Measurements from ENCODE around the gene WDR33. TPM values are rescaled to one million over a fixed set of nuclear protein-coding genes. Genes with fewer than 3 reads are reported as not detected.

Gene WDR33
- total and polyA plus RNA-seq, 2 experiments from 2014 or later: 16.9 to 43.8 TPM

DNA sequence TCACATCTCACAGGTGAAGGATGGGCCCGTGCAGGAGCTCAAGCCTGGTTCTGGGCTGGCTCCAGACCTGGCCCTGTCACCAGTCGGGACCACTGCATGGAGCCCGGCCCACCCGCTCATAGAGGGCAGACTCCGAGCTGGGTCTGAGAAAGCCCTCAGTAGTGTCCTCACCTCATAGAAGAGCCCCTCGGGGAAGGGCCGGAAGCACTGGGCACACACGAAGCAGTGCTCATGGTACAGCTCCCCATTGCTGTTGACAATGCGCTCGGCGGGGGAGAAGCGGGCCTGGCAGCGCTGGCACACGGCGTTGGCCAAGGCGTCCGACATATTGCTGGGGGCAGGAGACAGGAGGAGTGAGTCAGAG, 153.8 kb downstream of the WDR33 start:
- in situ Hi-C loops (cut with MboI): no loop called here
- H2AFZ ChIP-seq: no peak overlapping the region
- no peaks in the 10 kb centered on the region for H3K36me3 ChIP-seq (ENCODE audit: low read depth)
- H4K20me1 ChIP-seq (ENCODE audit: insufficient read depth): no peaks in the 10 kb centered on the region
- H3K9me3 ChIP-seq (ENCODE audit: low read depth): no peaks in the 10 kb centered on the region
- H3K4me2 ChIP-seq (ENCODE audit: unreplicated experiment): no peak overlapping the region
- TF ChIP-seq EZH2 (IDR thresholded peaks at IDR 0.05; ENCODE audit: insufficient read depth, poor library complexity, severe bottlenecking) (no peak), EZH2phosphoT487 (IDR thresholded peaks at IDR 0.05; ENCODE audit: insufficient read depth, low read depth) (no peak)
- no peak for DNase-seq
- H3F3A ChIP-seq (ENCODE audit: insufficient read depth): no peaks in the 10 kb centered on the region
- H3K4me1 ChIP-seq (ENCODE audit: insufficient read depth): peaks cover 15% of the 10 kb centered on the region
- no peaks in the 10 kb centered on the region for H3K27me3 ChIP-seq (replicated peaks; ENCODE audit: insufficient read depth)
- no peak overlapping the region for H3K4me3 ChIP-seq
- WGBS, 2 experiments (ENCODE audit: low coverage in 1 of 2, low lambda C conversion rate in 2 of 2, missing lambda C conversion rate in 2 of 2): 89 to 90% methylated on average over 16 to 17 of the region's 17 CpGs
- H3K79me2 ChIP-seq (ENCODE audit: insufficient read depth): peaks cover 6% of the 10 kb centered on the region; the same call in 1 of the 2 replicates
- H3K9me2 ChIP-seq (ENCODE audit: insufficient read depth): no peaks in the 10 kb centered on the region
- no peak overlapping the region for H3K27ac ChIP-seq
- no peak overlapping the region for H3K9ac ChIP-seq

GRCh38 chr2:127656569-127657231, 154.3 kb downstream of the WDR33 start:
- no peaks in the 10 kb centered on the region for H3K9me2 ChIP-seq (ENCODE audit: insufficient read depth)
- TF ChIP-seq EZH2 (IDR thresholded peaks at IDR 0.05; ENCODE audit: insufficient read depth, poor library complexity, severe bottlenecking) (no peak), EZH2phosphoT487 (IDR thresholded peaks at IDR 0.05; ENCODE audit: insufficient read depth, low read depth) (no peak)
- peaks cover 6% of the 10 kb centered on the region; the same call in 1 of the 2 replicates for H3K79me2 ChIP-seq (ENCODE audit: insufficient read depth)
- no peaks in the 10 kb centered on the region for H3K36me3 ChIP-seq (ENCODE audit: low read depth)
- no peak overlapping the region for H2AFZ ChIP-seq
- no peaks in the 10 kb centered on the region for H3F3A ChIP-seq (ENCODE audit: insufficient read depth)
- H3K9me3 ChIP-seq (ENCODE audit: low read depth): no peaks in the 10 kb centered on the region
- H3K27ac ChIP-seq: no peak overlapping the region
- 88 to 92% methylated on average over 14 to 15 of the region's 15 CpGs for WGBS, 2 experiments (ENCODE audit: low coverage in 1 of 2, low lambda C conversion rate in 2 of 2, missing lambda C conversion rate in 2 of 2)
- no peak overlapping the region for H3K9ac ChIP-seq
- in situ Hi-C loops (cut with MboI): no loop called here
- no peaks in the 10 kb centered on the region for H3K27me3 ChIP-seq (replicated peaks; ENCODE audit: insufficient read depth)
- no peak for DNase-seq
- no peaks in the 10 kb centered on the region for H4K20me1 ChIP-seq (ENCODE audit: insufficient read depth)
- peaks cover 10% of the 10 kb centered on the region for H3K4me1 ChIP-seq (ENCODE audit: insufficient read depth)
- H3K4me3 ChIP-seq: no peak overlapping the region
- H3K4me2 ChIP-seq (ENCODE audit: unreplicated experiment): no peak overlapping the region

DNA sequence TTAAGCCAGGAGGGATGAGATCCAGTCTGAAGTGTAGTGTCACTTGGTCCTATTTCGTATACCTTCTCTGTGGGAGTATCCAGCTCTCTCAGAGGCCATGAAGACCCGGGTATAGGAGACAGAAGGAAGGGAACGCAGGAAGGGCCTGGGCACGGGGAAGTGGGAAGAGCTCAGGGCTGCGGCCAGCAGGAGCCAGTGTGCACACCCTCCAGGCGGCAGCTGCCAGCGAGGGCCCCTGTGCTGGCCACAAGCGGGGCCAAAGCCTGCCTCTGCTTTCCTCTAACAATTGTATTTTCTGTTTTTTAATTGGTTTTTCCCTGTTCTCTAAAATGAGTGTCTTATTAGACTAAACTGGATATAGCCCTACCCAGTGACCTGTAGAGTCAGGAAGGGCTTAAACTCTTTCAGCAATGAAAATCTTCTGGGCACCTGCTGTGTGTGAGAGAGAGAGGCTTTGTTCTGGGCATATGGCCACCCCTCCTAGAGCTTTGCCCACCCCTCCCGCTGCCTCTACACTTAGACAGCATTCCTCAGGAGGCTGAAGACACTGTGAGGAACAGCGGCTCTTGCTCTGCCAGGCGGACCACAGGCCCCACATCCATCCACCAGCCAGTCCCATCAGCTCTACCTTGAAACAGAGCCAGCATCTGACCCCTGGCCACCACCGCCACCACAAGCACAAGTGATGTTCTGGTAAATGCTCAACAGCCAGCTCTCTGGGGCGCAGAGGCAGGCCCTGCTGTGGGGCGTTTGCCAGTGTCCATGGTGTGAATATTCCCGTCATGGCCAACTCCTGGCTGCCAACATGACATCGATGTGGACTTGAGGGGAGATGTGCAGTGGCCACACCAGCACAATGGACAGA, 155.5 kb downstream of the WDR33 start:
- no peak for TF ChIP-seq EZH2 (IDR thresholded peaks at IDR 0.05; ENCODE audit: insufficient read depth, poor library complexity, severe bottlenecking)
- TF ChIP-seq EZH2phosphoT487 (IDR thresholded peaks at IDR 0.05; ENCODE audit: insufficient read depth, low read depth): no peak

DNA sequence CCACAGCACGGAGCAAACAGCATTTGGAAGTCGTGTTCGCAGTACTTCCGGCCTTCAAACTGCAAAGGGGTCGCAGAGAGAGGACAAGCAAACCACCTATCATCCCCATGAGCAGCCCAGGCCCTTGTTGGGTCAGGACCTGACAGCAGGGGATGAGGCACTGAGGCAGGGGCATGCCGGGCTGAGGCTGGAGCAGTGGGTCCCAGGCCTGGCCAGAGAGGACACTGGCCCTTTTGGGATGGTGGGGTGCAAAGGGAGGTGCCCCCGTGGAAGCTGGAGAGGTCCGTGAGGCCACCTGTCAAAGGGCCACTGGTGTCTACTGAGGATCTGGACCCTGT, 156.2 kb downstream of the WDR33 start:
- 78 to 81% methylated on average over 8 of the region's 8 CpGs for WGBS, 2 experiments (ENCODE audit: low coverage in 1 of 2, low lambda C conversion rate in 2 of 2, missing lambda C conversion rate in 2 of 2)
- no peak overlapping the region for H3K9ac ChIP-seq
- no peaks in the 10 kb centered on the region for H4K20me1 ChIP-seq (ENCODE audit: insufficient read depth)
- H3K4me1 ChIP-seq (ENCODE audit: insufficient read depth): no peaks in the 10 kb centered on the region
- in situ Hi-C loops (cut with MboI): no loop called here
- no peak overlapping the region for H2AFZ ChIP-seq
- no peak overlapping the region for H3K4me3 ChIP-seq
- no peaks in the 10 kb centered on the region for H3K79me2 ChIP-seq (ENCODE audit: insufficient read depth)
- no peak overlapping the region for H3K27ac ChIP-seq
- DNase-seq: no peak
- H3K9me2 ChIP-seq (ENCODE audit: insufficient read depth): no peaks in the 10 kb centered on the region
- H3K9me3 ChIP-seq (ENCODE audit: low read depth): no peaks in the 10 kb centered on the region
- H3K27me3 ChIP-seq (replicated peaks; ENCODE audit: insufficient read depth): no peaks in the 10 kb centered on the region
- no peaks in the 10 kb centered on the region for H3K36me3 ChIP-seq (ENCODE audit: low read depth)
- H3K4me2 ChIP-seq (ENCODE audit: unreplicated experiment): no peak overlapping the region
- no peaks in the 10 kb centered on the region for H3F3A ChIP-seq (ENCODE audit: insufficient read depth)
- no peak for TF ChIP-seq EZH2 (IDR thresholded peaks at IDR 0.05; ENCODE audit: insufficient read depth, poor library complexity, severe bottlenecking)
- no peak for TF ChIP-seq EZH2phosphoT487 (IDR thresholded peaks at IDR 0.05; ENCODE audit: insufficient read depth, low read depth)

More for the DNA sequence above, 155.5 kb downstream of the WDR33 start:
- Histone ChIP-seq H3K9me3 (ENCODE audit: low read depth) (no peaks in the 10 kb centered on the region), H3K4me1 (ENCODE audit: insufficient read depth) (no peaks in the 10 kb centered on the region), H3K4me2 (ENCODE audit: unreplicated experiment) (no peak overlapping the region), H4K20me1 (ENCODE audit: insufficient read depth) (no peaks in the 10 kb centered on the region), H3K9me2 (ENCODE audit: insufficient read depth) (no peaks in the 10 kb centered on the region), H3K4me3 (no peak overlapping the region), H2AFZ (no peak overlapping the region), H3K79me2 (ENCODE audit: insufficient read depth) (peaks cover 4% of the 10 kb centered on the region; the same call in 1 of the 2 replicates), H3K27me3 (replicated peaks; ENCODE audit: insufficient read depth) (no peaks in the 10 kb centered on the region), H3K9ac (no peak overlapping the region), H3K27ac (no peak overlapping the region), H3K36me3 (ENCODE audit: low read depth) (no peaks in the 10 kb centered on the region), H3F3A (ENCODE audit: insufficient read depth) (no peaks in the 10 kb centered on the region)
- in situ Hi-C loops (cut with MboI): no loop called here
- DNase-seq: no peak
- WGBS, 2 experiments (ENCODE audit: low coverage in 1 of 2, low lambda C conversion rate in 2 of 2, missing lambda C conversion rate in 2 of 2): 73 to 79% methylated on average over 16 of the region's 16 CpGs

Data from GM23248 (cell line).